Skeletal muscle tissue (tissue), 4 donors: ENCODE data around the gene CMSS1. TPM values are rescaled to one million over a fixed set of nuclear protein-coding genes. Genes with fewer than 3 reads are reported as not detected.

Source experiments
- H3K27ac ChIP-seq: one replicate; pipeline ENCODE4 v1.7.0; 2013; ENCODE audit warnings: mild to moderate bottlenecking, low read depth, low read length, inconsistent platforms
- H3K27me3 ChIP-seq, 3 donors: one replicate each; pipeline ENCODE4 v1.7.0; 2013; ENCODE audit warnings: low read length in 3 of 3; ENCODE audit not compliant: control insufficient read depth in 3 of 3, insufficient read depth in 3 of 3
- H3K36me3 ChIP-seq, 3 donors: one replicate each; pipeline ENCODE4 v1.7.0; 2013; ENCODE audit warnings: low read length in 3 of 3; ENCODE audit not compliant: control insufficient read depth in 3 of 3, insufficient read depth in 3 of 3
- H3K4me1 ChIP-seq, 3 donors: one replicate each; pipeline ENCODE4 v1.7.0; 2013; ENCODE audit warnings: low read length in 3 of 3, mild to moderate bottlenecking in 3 of 3; ENCODE audit not compliant: control insufficient read depth in 3 of 3, insufficient read depth in 3 of 3
- H3K4me3 ChIP-seq, 3 donors: one replicate each; pipeline ENCODE4 v1.7.0; 2013; ENCODE audit warnings: low read length in 3 of 3
- H3K9ac ChIP-seq, 3 donors: one replicate each; pipeline ENCODE4 v1.7.0; 2013; ENCODE audit warnings: low read length in 3 of 3, mild to moderate bottlenecking in 3 of 3, moderate library complexity in 2 of 3, low read depth in 1 of 3
- H3K9me3 ChIP-seq, 3 donors: one replicate each; pipeline ENCODE4 v1.7.0; 2013; ENCODE audit warnings: low read length in 3 of 3; ENCODE audit not compliant: control insufficient read depth in 3 of 3
- total RNA-seq: library from RNA; depleted of rRNA; stranded (reverse); fragments of >200 nt; gene quantifications from one replicate; pipeline ENCODE4 v1.2.3, GENCODE V29; 2014
- donor health status: Osteomylitis.

CMSS1 gene
- total RNA-seq, 1 donor from 2014 or later: 8.4 TPM

DNA sequence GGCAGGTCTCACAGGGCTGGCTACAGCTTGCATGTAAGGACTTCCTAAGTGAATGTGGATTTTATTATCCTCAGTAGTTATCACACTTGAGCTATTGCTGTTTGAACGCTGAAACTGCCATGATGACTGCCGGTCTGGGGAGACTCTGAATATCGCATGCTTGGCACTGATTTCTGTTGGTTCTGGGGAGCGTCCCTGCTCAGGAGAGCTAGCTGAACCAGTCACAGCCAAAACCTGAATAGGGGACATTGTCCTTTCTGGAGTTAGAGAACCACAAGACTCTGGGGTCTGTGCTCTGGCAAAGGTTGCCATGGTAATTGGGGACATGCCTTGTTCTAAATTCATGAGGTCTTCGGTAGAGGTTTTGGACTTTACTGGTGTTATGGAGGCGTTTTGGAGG lies 30.8 kb downstream of the CMSS1 start:
- no peak overlapping the region for H3K4me3 ChIP-seq
- H3K4me1 ChIP-seq: peaks cover 11 to 26% (median 19%) of the 10 kb centered on the region in 3 donors
- H3K36me3 ChIP-seq: peaks cover 5 to 27% (median 7%) of the 10 kb centered on the region in 3 donors
- no peak overlapping the region for H3K27ac ChIP-seq
- H3K27me3 ChIP-seq: no peaks in the 10 kb centered on the region
- no peaks in the 10 kb centered on the region for H3K9me3 ChIP-seq
- H3K9ac ChIP-seq: no peak overlapping the region

DNA sequence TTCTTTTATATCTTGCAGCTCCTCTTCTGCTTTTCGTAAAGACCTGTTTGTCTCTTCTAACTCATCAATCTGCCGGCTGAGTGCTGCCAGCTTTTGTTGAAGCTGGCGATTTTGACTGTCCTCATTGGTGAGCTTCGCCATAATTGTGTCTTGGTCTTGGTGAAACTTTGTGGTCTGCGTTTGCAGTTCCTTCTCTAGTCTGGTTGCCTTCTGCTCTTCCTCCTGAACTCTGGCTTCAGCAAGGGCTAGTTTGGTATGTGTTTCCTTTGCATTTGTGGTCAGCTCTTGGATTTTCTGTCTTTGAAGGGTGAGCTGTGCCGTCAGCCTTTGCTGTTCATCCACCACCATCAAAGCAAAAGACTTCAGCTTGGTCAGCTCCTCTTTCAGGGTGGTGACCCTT lies 32.9 kb downstream of the CMSS1 start:
- Histone ChIP-seq H3K36me3 (peaks cover 9 to 33% (median 9%) of the 10 kb centered on the region in 3 donors), H3K9me3 (no peaks in the 10 kb centered on the region), H3K27ac (no peak overlapping the region), H3K4me1 (peaks cover 7 to 18% (median 10%) of the 10 kb centered on the region in 3 donors), H3K9ac (no peak overlapping the region), H3K27me3 (no peaks in the 10 kb centered on the region), H3K4me3 (no peak overlapping the region)

DNA sequence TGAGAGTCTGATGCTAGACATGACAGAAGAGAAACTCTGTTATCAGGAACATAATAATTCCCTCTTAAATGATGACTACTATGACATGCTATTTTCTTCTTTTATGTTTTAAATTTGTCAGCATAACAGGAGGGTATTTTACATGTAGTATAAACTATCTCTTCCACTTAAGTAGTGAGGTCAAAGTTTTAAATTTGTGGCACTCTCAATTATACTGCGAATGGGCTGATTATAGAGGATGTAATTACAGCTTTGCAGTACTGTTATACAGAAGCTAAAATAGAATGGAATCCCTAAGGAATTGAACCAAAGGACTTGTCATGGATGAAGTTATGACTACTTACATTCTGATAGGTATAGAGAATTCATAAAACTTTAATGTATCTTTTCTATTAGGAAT lies 34.3 kb downstream of the CMSS1 start:
- H3K9ac ChIP-seq: no peak overlapping the region
- no peak overlapping the region for H3K4me3 ChIP-seq
- H3K27ac ChIP-seq: no peak overlapping the region
- no peaks in the 10 kb centered on the region for H3K27me3 ChIP-seq
- peaks cover 9 to 33% (median 9%) of the 10 kb centered on the region in 3 donors for H3K36me3 ChIP-seq
- peaks cover 7 to 10% (median 8%) of the 10 kb centered on the region in 3 donors for H3K4me1 ChIP-seq
- H3K9me3 ChIP-seq: no peaks in the 10 kb centered on the region

GRCh38 chr3:99852851-99853250 lies 35.2 kb downstream of the CMSS1 start:
- Histone ChIP-seq H3K4me3 (no peak overlapping the region), H3K27me3 (no peaks in the 10 kb centered on the region), H3K36me3 (peaks cover 9 to 33% (median 9%) of the 10 kb centered on the region in 3 donors), H3K9me3 (no peaks in the 10 kb centered on the region), H3K27ac (no peak overlapping the region), H3K9ac (no peak overlapping the region), H3K4me1 (peaks cover 8 to 10% (median 9%) of the 10 kb centered on the region in 3 donors)

DNA sequence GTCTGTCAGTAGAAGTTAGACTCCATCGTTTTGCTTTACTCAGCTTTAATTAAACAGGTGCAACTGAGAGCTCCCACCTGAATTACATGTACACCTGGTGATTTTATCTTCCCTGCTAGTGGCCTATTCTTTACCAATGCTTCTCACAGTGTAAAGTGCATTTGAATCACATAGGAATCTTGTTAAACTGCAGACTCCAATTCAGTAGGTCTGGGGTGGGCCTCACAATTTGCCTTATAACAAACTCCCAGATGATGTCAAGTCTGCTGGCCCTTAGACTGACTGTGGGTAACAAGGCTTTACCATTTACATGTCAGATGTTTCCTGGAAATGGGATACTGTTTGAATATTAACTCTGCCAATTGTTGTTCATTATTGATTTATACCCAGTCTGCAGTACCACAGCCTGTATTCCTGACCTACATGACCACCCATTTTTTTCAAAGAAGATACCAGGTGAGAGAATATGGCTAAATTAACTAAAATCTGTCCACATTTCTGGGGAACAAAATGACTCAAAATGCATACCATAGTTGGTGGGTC lies 37.2 kb downstream of the CMSS1 start:
- H3K4me1 ChIP-seq: peaks cover 0 to 4% (median 3%) of the 10 kb centered on the region in 3 donors
- H3K27me3 ChIP-seq: no peaks in the 10 kb centered on the region
- no peaks in the 10 kb centered on the region for H3K9me3 ChIP-seq
- H3K9ac ChIP-seq: no peak overlapping the region
- H3K27ac ChIP-seq: no peak overlapping the region
- peaks cover 3 to 17% (median 6%) of the 10 kb centered on the region in 3 donors for H3K36me3 ChIP-seq
- no peak overlapping the region for H3K4me3 ChIP-seq

DNA sequence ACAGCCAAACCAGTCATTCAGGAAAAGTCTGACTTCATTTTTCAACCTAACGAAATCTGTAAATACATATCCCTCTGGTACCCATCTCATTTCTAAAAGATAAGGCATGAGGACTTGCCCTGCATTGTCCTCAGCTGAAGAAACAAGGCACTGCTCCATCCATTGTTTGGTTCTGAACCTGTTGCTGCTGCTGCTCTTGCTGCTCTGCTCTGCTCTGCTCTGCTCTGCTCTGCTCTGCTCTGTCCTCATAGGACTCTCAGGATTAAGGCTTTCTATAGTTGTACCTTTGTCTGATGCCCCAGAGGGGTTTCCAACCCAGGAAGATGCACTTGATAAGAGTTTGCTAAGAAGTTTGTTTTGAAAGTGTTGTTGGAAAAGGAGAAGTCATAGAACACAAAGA lies 38.2 kb downstream of the CMSS1 start:
- no peak overlapping the region for H3K9ac ChIP-seq
- H3K27me3 ChIP-seq: no peaks in the 10 kb centered on the region
- H3K4me1 ChIP-seq: peaks cover 4 to 11% (median 5%) of the 10 kb centered on the region in 3 donors
- H3K36me3 ChIP-seq: peaks cover 2 to 10% (median 3%) of the 10 kb centered on the region in 3 donors
- no peak overlapping the region for H3K4me3 ChIP-seq
- H3K9me3 ChIP-seq: no peaks in the 10 kb centered on the region
- H3K27ac ChIP-seq: no peak overlapping the region

- Histone ChIP-seq H3K9ac (no peak overlapping the region), H3K9me3 (no peaks in the 10 kb centered on the region), H3K27ac (no peak overlapping the region), H3K27me3 (no peaks in the 10 kb centered on the region), H3K36me3 (peaks cover 2 to 15% (median 3%) of the 10 kb centered on the region in 3 donors), H3K4me3 (no peak overlapping the region), H3K4me1 (peaks cover 9 to 18% (median 11%) of the 10 kb centered on the region in 3 donors)
These were observed 39.0 kb downstream of the CMSS1 start for GRCh38 chr3:99856437-99857220.

GRCh38 chr3:99857278-99857677 lies 39.6 kb downstream of the CMSS1 start:
- no peak overlapping the region for H3K4me3 ChIP-seq
- peaks cover 2 to 18% (median 3%) of the 10 kb centered on the region in 3 donors for H3K36me3 ChIP-seq
- no peak overlapping the region for H3K27ac ChIP-seq
- H3K9me3 ChIP-seq: no peaks in the 10 kb centered on the region
- H3K9ac ChIP-seq: no peak overlapping the region
- H3K27me3 ChIP-seq: no peaks in the 10 kb centered on the region
- peaks cover 9 to 20% (median 13%) of the 10 kb centered on the region in 3 donors for H3K4me1 ChIP-seq

DNA sequence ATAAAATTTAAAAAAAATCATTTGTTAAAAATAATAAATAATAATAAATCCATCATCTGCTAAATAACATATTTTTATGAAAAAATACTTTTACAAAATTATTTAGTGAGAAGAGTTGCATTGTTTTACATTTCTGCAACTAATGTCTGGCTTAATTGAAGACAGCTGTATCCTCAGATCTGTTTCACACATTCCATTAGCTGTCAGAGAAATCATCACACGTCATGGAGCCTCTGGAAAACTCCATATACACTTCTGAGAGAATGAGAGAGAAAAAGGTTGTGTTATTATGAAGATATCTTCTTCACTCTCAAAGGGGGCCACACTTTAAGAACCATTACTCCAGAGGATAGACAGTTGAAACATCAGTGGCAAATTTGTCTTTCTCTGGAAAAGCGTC lies 40.8 kb downstream of the CMSS1 start:
- Histone ChIP-seq H3K4me1 (peaks cover 9 to 30% (median 18%) of the 10 kb centered on the region in 3 donors), H3K9me3 (no peaks in the 10 kb centered on the region), H3K27ac (peak overlapping the region; percentile 26), H3K9ac (no peak overlapping the region), H3K27me3 (no peaks in the 10 kb centered on the region), H3K4me3 (no peak overlapping the region), H3K36me3 (peaks cover 3 to 22% (median 8%) of the 10 kb centered on the region in 3 donors)

- Histone ChIP-seq H3K4me3 (no peak overlapping the region), H3K4me1 (peaks cover 13 to 30% (median 20%) of the 10 kb centered on the region in 3 donors), H3K36me3 (peaks cover under 1 to 16% (median 6%) of the 10 kb centered on the region in 3 donors), H3K9ac (no peak overlapping the region), H3K27ac (peak overlapping the region; percentile 41), H3K27me3 (no peaks in the 10 kb centered on the region), H3K9me3 (no peaks in the 10 kb centered on the region)
These were observed 42.2 kb downstream of the CMSS1 start for GRCh38 chr3:99859825-99860224.
